Neural progenitor cell (in vitro differentiated cells): ENCODE data around the gene DNAH7. TPM values are rescaled to one million over a fixed set of nuclear protein-coding genes. Genes with fewer than 3 reads are reported as not detected.

Experiments used
- DNase-seq: peaks from one replicate; pipeline ENCODE4 v3.0.0-alpha.2; 2016; ENCODE audit warnings: low spot score
- H2AFZ ChIP-seq: fragments of 200-600 bp; sonication (generic); replicated peaks from 2 replicates; pipeline ENCODE4 v1.6.1; 2016; ENCODE audit warnings: antibody characterized with exemption
- H3F3A ChIP-seq: fragments of 200-600 bp; sonication (generic); 2 replicates; pipeline ENCODE4 v1.6.1; 2016; ENCODE audit warnings: antibody characterized with exemption, low read depth
- H3K27ac ChIP-seq: fragments of 200-600 bp; sonication (generic); 2 replicates; pipeline ENCODE4 v1.5.1; 2016; ENCODE audit warnings: mild to moderate bottlenecking
- H3K27me3 ChIP-seq: fragments of 200-600 bp; sonication (generic); 2 replicates; pipeline ENCODE4 v1.6.1; 2016; ENCODE audit warnings: mild to moderate bottlenecking, moderate library complexity
- H3K36me3 ChIP-seq: fragments of 200-600 bp; sonication (generic); 2 replicates; pipeline ENCODE4 v1.5.1; 2016
- H3K4me1 ChIP-seq: fragments of 200-600 bp; sonication (generic); 2 replicates; pipeline ENCODE4 v1.6.1; 2016; ENCODE audit warnings: mixed run types
- H3K4me2 ChIP-seq: fragments of 200-600 bp; sonication (generic); 2 replicates; pipeline ENCODE4 v1.6.1; 2016
- H3K4me3 ChIP-seq: fragments of 200-600 bp; sonication (generic); 2 replicates; pipeline ENCODE4 v1.5.1; 2016
- H3K79me2 ChIP-seq: fragments of 200-600 bp; sonication (generic); 2 replicates; pipeline ENCODE4 v1.6.1; 2016; ENCODE audit warnings: low read depth
- H3K9ac ChIP-seq: fragments of 200-600 bp; sonication (generic); 2 replicates; pipeline ENCODE4 v1.6.1; 2016
- H3K9me3 ChIP-seq: fragments of 200-600 bp; sonication (generic); 2 replicates; pipeline ENCODE4 v1.5.1; 2016; ENCODE audit warnings: low read depth
- H4K20me1 ChIP-seq: fragments of 200-600 bp; sonication (generic); 2 replicates; pipeline ENCODE4 v1.6.1; 2016; ENCODE audit warnings: low read depth
- H3K27ac Mint-ChIP-seq: 3 replicates; pipeline ENCODE4 v1.8.0; 2021; ENCODE audit warnings: mixed read lengths
- H3K27me3 Mint-ChIP-seq: 2 replicates; pipeline ENCODE4 v1.8.0; 2022; ENCODE audit warnings: low read depth, mild to moderate bottlenecking, inconsistent platforms, moderate library complexity, mixed read lengths; ENCODE audit not compliant: insufficient read depth
- H3K36me3 Mint-ChIP-seq: 3 replicates; pipeline ENCODE4 v1.8.0; 2021; ENCODE audit warnings: mixed read lengths
- H3K4me1 Mint-ChIP-seq: 3 replicates; pipeline ENCODE4 v1.8.0; 2021; ENCODE audit warnings: mixed read lengths
- H3K4me3 Mint-ChIP-seq: 3 replicates; pipeline ENCODE4 v1.8.0; 2021; ENCODE audit warnings: mild to moderate bottlenecking, moderate library complexity, mixed read lengths
- H3K9me3 Mint-ChIP-seq: 3 replicates; pipeline ENCODE4 v1.8.0; 2020; ENCODE audit warnings: mixed read lengths
- EZH2 ChIP-seq: fragments of 200-600 bp; sonication (generic); IDR thresholded peaks from 2 replicates; pipeline ENCODE4 v1.6.1; 2017; ENCODE audit warnings: antibody characterized with exemption, mild to moderate bottlenecking, moderate library complexity
- EZH2phosphoT487 ChIP-seq: fragments of 200-600 bp; sonication (generic); IDR thresholded peaks from 2 replicates; pipeline ENCODE4 v1.6.1; 2017; ENCODE audit warnings: antibody characterized with exemption
- total RNA-seq: library from RNA; depleted of rRNA; stranded (reverse); fragments of >200 nt; gene quantifications from 2 replicates; pipeline ENCODE4 v1.2.3, GENCODE V29; 2015; ENCODE audit warnings: low replicate concordance
- TF ChIP-seq, protein P1 (sequence below): fragments of 200-600 bp; sonication (generic); IDR thresholded peaks from 2 replicates; pipeline ENCODE4 v1.5.1; 2017; ENCODE audit warnings: antibody characterized with exemption, mild to moderate bottlenecking

The DNAH7 gene
- total RNA-seq, 1 donor from 2014 or later: 0.49 TPM

DNA sequence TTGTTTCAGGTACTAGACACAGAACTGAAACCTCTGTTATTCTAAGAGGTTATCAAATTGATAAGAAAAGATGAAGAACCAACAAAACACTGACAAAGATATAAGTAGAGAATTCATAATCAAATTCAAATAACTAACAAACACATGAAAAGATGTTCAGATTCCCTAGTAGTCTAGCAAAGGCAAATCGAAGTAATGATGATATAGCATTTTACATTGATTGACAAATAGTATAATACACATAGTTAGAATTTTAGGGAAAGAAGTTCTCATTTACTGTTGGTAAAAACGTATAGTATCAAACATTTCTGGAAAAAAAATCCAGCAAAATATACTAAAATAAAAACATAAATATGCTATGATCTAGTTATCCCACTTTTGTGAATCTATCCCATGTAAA, 50.6 kb downstream of the DNAH7 start:
- Histone ChIP-seq H3K9me3 (no peaks in the 10 kb centered on the region), H3K27ac (no peak overlapping the region), H3K79me2 (no peaks in the 10 kb centered on the region), H3K9ac (no peak overlapping the region), H3K27me3 (no peaks in the 10 kb centered on the region), H2AFZ (no peak overlapping the region), H3F3A (no peaks in the 10 kb centered on the region), H4K20me1 (no peaks in the 10 kb centered on the region), H3K4me2 (no peak overlapping the region), H3K4me1 (no peaks in the 10 kb centered on the region), H3K4me3 (no peak overlapping the region), H3K36me3 (no peaks in the 10 kb centered on the region)
- no peak for DNase-seq
- TF ChIP-seq EZH2phosphoT487: no peak
- no peak for TF ChIP-seq EZH2
- TF ChIP-seq, protein P1, sequence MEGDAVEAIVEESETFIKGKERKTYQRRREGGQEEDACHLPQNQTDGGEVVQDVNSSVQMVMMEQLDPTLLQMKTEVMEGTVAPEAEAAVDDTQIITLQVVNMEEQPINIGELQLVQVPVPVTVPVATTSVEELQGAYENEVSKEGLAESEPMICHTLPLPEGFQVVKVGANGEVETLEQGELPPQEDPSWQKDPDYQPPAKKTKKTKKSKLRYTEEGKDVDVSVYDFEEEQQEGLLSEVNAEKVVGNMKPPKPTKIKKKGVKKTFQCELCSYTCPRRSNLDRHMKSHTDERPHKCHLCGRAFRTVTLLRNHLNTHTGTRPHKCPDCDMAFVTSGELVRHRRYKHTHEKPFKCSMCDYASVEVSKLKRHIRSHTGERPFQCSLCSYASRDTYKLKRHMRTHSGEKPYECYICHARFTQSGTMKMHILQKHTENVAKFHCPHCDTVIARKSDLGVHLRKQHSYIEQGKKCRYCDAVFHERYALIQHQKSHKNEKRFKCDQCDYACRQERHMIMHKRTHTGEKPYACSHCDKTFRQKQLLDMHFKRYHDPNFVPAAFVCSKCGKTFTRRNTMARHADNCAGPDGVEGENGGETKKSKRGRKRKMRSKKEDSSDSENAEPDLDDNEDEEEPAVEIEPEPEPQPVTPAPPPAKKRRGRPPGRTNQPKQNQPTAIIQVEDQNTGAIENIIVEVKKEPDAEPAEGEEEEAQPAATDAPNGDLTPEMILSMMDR: no peak
- H3K36me3 Mint-ChIP-seq: peaks cover 2% of the 10 kb centered on the region
- no peak overlapping the region for H3K27ac Mint-ChIP-seq
- H3K27me3 Mint-ChIP-seq: no peaks in the 10 kb centered on the region
- H3K4me3 Mint-ChIP-seq: no peak overlapping the region
- no peaks in the 10 kb centered on the region for H3K4me1 Mint-ChIP-seq
- H3K9me3 Mint-ChIP-seq: no peaks in the 10 kb centered on the region

DNA sequence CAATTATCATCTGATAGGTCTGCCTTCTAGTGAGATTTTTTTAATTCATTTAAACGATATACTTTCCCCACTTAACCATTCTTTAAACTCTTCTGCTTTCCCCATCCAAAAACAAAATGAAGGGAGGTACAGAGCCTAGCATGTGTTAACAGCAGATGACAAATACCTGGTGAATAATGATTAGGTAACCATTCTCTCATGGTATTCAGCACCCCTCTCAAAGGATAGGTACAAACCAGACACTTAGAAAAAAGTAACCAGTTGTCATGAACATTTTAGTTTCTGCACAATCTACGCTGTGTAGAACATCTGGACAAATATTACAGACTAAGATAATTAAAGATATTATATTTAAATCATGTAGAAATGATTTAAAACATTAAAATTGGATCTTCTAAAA, 56.3 kb downstream of the DNAH7 start:
- Mint-ChIP-seq H3K36me3 (peaks cover 2% of the 10 kb centered on the region), H3K4me3 (no peak overlapping the region), H3K27me3 (no peaks in the 10 kb centered on the region), H3K9me3 (peaks cover 2% of the 10 kb centered on the region), H3K4me1 (no peaks in the 10 kb centered on the region), H3K27ac (no peak overlapping the region)
- Histone ChIP-seq H3K36me3 (no peaks in the 10 kb centered on the region), H3K4me3 (no peak overlapping the region), H2AFZ (no peak overlapping the region), H3K9me3 (no peaks in the 10 kb centered on the region), H3K27me3 (no peaks in the 10 kb centered on the region), H3K27ac (no peak overlapping the region), H4K20me1 (no peaks in the 10 kb centered on the region), H3F3A (no peaks in the 10 kb centered on the region), H3K4me2 (no peak overlapping the region), H3K4me1 (no peaks in the 10 kb centered on the region), H3K79me2 (no peaks in the 10 kb centered on the region), H3K9ac (no peak overlapping the region)
- DNase-seq: no peak
- TF ChIP-seq EZH2 (no peak), EZH2phosphoT487 (no peak)
- TF ChIP-seq, protein P1: no peak

DNA sequence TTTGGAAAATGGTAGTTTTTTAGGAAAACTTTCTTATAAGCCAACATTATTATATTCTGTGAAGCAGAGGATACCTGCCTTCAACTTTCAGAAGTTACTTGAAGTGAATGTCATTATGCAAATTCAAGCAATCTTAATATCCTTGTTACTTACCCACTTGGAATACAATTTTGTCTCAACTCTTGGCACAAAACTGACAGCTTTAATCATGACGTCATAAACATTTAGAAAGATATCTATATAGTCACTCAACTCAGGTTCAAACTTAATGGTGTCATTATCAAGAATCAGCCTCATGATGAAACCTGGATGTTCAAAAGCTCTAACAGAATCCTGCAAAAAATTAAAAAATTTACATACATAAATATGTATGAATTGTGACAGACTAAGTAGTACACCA, 68.1 kb downstream of the DNAH7 start:
- no peaks in the 10 kb centered on the region for H3K27me3 Mint-ChIP-seq

More for the DNA sequence above, 68.1 kb downstream of the DNAH7 start:
- Mint-ChIP-seq H3K4me3 (no peak overlapping the region), H3K9me3 (no peaks in the 10 kb centered on the region), H3K36me3 (peaks cover 3% of the 10 kb centered on the region), H3K4me1 (peaks cover 11% of the 10 kb centered on the region), H3K27ac (no peak overlapping the region)
- H3K4me3 ChIP-seq: no peak overlapping the region
- no peak overlapping the region for H3K9ac ChIP-seq
- no peaks in the 10 kb centered on the region for H3K79me2 ChIP-seq
- no peak overlapping the region for H2AFZ ChIP-seq
- H3K9me3 ChIP-seq: no peaks in the 10 kb centered on the region
- no peaks in the 10 kb centered on the region for H3F3A ChIP-seq
- no peak overlapping the region for H3K27ac ChIP-seq
- H4K20me1 ChIP-seq: no peaks in the 10 kb centered on the region
- no peaks in the 10 kb centered on the region for H3K4me1 ChIP-seq
- no peak overlapping the region for H3K4me2 ChIP-seq
- H3K36me3 ChIP-seq: no peaks in the 10 kb centered on the region
- TF ChIP-seq EZH2 (no peak), EZH2phosphoT487 (no peak)
- TF ChIP-seq, protein P1: no peak
- no peaks in the 10 kb centered on the region for H3K27me3 ChIP-seq
- DNase-seq: no peak
